Liver (tissue), 9 donors: ENCODE measurements around the gene TMBIM6. TPM values are rescaled to one million over a fixed set of nuclear protein-coding genes. Genes with fewer than 3 reads are reported as not detected.
A peak's percentile ranks its signal among the peaks of the same experiment; 100 is the strongest.
"Not testable (repeated sequence)": the region's sequence is repeated elsewhere in the genome, so short reads cannot be mapped to it uniquely, and the experiment has no call there.

Experiments used
- DNase-seq: peaks from one replicate; pipeline ENCODE4 v3.0.0-alpha.2; 2017; ENCODE audit warnings: low spot score
- H3K27ac ChIP-seq, 2 donors: one replicate each; pipeline ENCODE4 v1.7.0; 2013; ENCODE audit warnings: inconsistent platforms in 2 of 2, low read length in 2 of 2, control low read depth in 1 of 2, low read depth in 1 of 2, mild to moderate bottlenecking in 1 of 2
- H3K27me3 ChIP-seq, 4 donors: one replicate each; pipeline versions ENCODE4 v1.6.1 to v1.7.0; 2013; ENCODE audit warnings: low read length in 3 of 4, inconsistent platforms in 1 of 4, mild to moderate bottlenecking in 1 of 4, moderate library complexity in 1 of 4; ENCODE audit not compliant: control insufficient read depth in 4 of 4, insufficient read depth in 4 of 4
- H3K36me3 ChIP-seq, 4 donors: one replicate each; pipeline versions ENCODE4 v1.6.1 to v1.7.0; 2013; ENCODE audit warnings: low read length in 3 of 4, mild to moderate bottlenecking in 3 of 4, low read depth in 1 of 4, moderate library complexity in 1 of 4; ENCODE audit not compliant: control insufficient read depth in 4 of 4, insufficient read depth in 3 of 4
- H3K4me1 ChIP-seq, 4 donors: one replicate each; pipeline versions ENCODE4 v1.6.1 to v1.7.0; 2013; ENCODE audit warnings: low read length in 3 of 4, mild to moderate bottlenecking in 3 of 4, moderate library complexity in 1 of 4; ENCODE audit not compliant: control insufficient read depth in 4 of 4, insufficient read depth in 4 of 4
- H3K4me3 ChIP-seq, 3 donors: one replicate each; pipeline versions ENCODE4 v1.6.1 to v1.7.0; 2013; ENCODE audit warnings: low read length in 3 of 3, control low read depth in 1 of 3, low read depth in 1 of 3, mild to moderate bottlenecking in 1 of 3
- H3K9ac ChIP-seq, 2 donors: one replicate each; pipeline ENCODE4 v1.7.0; 2013; ENCODE audit warnings: low read length in 2 of 2, mild to moderate bottlenecking in 2 of 2, moderate library complexity in 2 of 2, control low read depth in 1 of 2, low read depth in 1 of 2
- H3K9me3 ChIP-seq, 4 donors: one replicate each; pipeline versions ENCODE4 v1.6.1 to v1.7.0; 2013; ENCODE audit warnings: low read length in 3 of 4; ENCODE audit not compliant: control insufficient read depth in 4 of 4
- FOXA1 ChIP-seq: IDR thresholded peaks from 2 replicates; pipeline ENCODE4 v1.6.1; 2016; ENCODE audit warnings: antibody characterized with exemption
- FOXA2 ChIP-seq: IDR thresholded peaks from 2 replicates; pipeline ENCODE4 v1.6.1; 2016; ENCODE audit warnings: antibody characterized with exemption
- GABPA ChIP-seq, 2 donors: IDR thresholded peaks in 1 of 2; conservative IDR thresholded peaks in 1 of 2; 2 replicates each; pipeline ENCODE4 v1.6.1; 2016; ENCODE audit warnings: antibody characterized with exemption in 2 of 2, mild to moderate bottlenecking in 1 of 2, moderate library complexity in 1 of 2
- HNF4G ChIP-seq: IDR thresholded peaks from 2 replicates; pipeline ENCODE4 v1.6.1; 2016; ENCODE audit warnings: antibody characterized with exemption
- JUND ChIP-seq, 2 donors: IDR thresholded peaks; 2 replicates each; pipeline ENCODE4 v1.6.1; 2016; ENCODE audit warnings: antibody characterized with exemption in 2 of 2
- NR2F2 ChIP-seq: IDR thresholded peaks from 2 replicates; pipeline ENCODE4 v1.6.1; 2016; ENCODE audit warnings: antibody characterized with exemption
- RAD21 ChIP-seq, 2 donors: IDR thresholded peaks; 2 replicates each; pipeline ENCODE4 v1.6.1; 2016; ENCODE audit warnings: antibody characterized with exemption in 2 of 2, mild to moderate bottlenecking in 2 of 2
- SP1 ChIP-seq: IDR thresholded peaks from 2 replicates; pipeline ENCODE4 v1.6.1; 2018; ENCODE audit warnings: antibody characterized with exemption, mild to moderate bottlenecking
- whole genome bisulfite sequencing: extraction: QIAGEN DNeasy Blood & Tissue Kit; methylation state at CpG from one replicate; pipeline ENCODE4 v1.1.7; 2013; 5-methylcytosine and 5-hydroxymethylcytosine counted together
- polyA plus RNA-seq, 2 donors: library from polyadenylated mRNA; stranded (reverse) in 1 of 2; unstranded in 1 of 2; fragments of 200-250 nt in 1 of 2; fragments of >200 nt in 1 of 2; fragmentation: Nextera tagmentation in 1 of 2; extraction: Ambion mirVana in 1 of 2; gene quantifications; one replicate each; pipeline versions ENCODE4 v1.2.1 to v1.2.3, GENCODE V29; 2013 to 2015
- total RNA-seq, 2 donors: library from RNA; depleted of rRNA; stranded (reverse); fragments of >200 nt; gene quantifications; one replicate each; pipeline ENCODE4 v1.2.3, GENCODE V29; 2014
- TF ChIP-seq, protein P1 (sequence below): IDR thresholded peaks from 2 replicates; pipeline ENCODE4 v1.6.1; 2016; ENCODE audit warnings: antibody characterized with exemption
- TF ChIP-seq, protein P2 (sequence below): IDR thresholded peaks from 2 replicates; pipeline ENCODE4 v1.6.1; 2016; ENCODE audit warnings: antibody characterized with exemption
- donor health status: healthy.
- donor health status: healthy.
- donor health status: healthy.
- donor health status: healthy.
- donor health status: healthy.

TMBIM6 gene
- total and polyA plus RNA-seq, 4 donors = 464 to 1,207 (median 713) TPM

DNA sequence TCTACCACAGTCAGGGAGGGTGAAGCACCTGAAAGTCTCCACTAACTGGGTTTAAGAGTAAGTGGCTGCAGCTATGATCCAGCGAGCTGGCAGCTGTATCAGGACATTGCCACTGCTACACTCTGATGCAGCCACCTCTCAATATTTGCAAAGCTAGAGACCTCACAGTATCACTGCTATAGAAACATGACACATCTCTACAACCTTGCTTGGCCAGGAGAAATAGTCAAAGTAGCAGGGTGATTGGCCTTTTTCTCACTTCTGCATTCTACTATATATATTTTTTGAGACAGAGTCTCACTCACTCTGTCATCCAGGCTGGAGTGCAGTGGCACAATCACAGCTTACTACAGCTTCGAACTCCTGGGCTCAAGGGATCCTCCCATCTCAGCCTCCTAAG lies 24.8 kb upstream of the TMBIM6 start (continued):
- TF ChIP-seq HNF4G (no peak), SP1 (no peak)

DNA sequence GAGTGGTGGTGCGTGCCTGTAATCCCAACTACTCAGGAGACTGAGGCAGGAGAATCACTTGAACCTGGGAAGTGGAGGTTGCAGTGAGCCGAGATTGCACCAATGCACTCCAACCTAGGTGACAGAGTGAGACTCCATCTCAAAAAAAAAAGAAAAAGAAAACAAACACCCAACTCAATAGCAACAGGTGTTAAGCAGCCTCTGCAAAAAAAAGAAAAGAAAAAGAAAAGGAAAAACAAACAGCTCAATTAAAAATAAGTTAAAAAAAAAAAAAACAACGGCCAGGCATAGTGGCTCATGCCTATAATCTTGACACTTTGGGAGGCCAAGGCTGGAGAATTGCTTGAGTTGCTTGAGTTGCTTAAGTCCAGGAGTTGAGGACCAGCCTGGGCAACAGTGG lies 23.6 kb upstream of the TMBIM6 start:
- 94% methylated on average over 3 of the region's 3 CpGs for WGBS
- not testable (repeated sequence) for H3K4me1 ChIP-seq, H3K36me3 ChIP-seq, H3K4me3 ChIP-seq, DNase-seq, H3K9me3 ChIP-seq, H3K9ac ChIP-seq, H3K27ac ChIP-seq, H3K27me3 ChIP-seq

DNA sequence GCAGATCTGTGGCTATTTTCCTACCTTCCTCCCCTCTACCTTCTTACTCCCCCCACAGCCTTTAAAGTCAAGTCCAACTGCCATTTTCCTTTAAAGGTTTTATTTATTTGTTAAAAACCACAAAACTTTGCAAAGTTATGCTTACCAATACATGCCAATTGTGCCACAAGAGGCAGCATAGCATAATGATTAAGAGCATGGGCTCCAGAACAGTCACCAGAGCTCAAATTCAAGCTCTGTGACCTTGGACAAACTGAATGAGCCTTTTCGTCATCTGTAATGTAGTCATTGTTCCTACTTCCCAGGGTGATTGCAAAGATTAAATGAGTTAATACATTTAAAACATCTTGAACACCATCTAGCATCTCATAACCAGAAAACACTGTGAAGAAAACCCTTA lies 21.1 kb upstream of the TMBIM6 start:
- Histone ChIP-seq H3K4me3 (no peak overlapping the region), H3K4me1 (no peaks in the 10 kb centered on the region), H3K27me3 (no peaks in the 10 kb centered on the region), H3K36me3 (no peaks in the 10 kb centered on the region), H3K27ac (no peak overlapping the region), H3K9ac (no peak overlapping the region), H3K9me3 (no peaks in the 10 kb centered on the region)
- WGBS = 25% methylated on average over 1 of the region's 1 CpG
- DNase-seq = no peak
- TF ChIP-seq RAD21 (IDR thresholded peaks at IDR 0.05) (peak; percentile 29 to 68), FOXA1 (no peak), FOXA2 (no peak)

DNA sequence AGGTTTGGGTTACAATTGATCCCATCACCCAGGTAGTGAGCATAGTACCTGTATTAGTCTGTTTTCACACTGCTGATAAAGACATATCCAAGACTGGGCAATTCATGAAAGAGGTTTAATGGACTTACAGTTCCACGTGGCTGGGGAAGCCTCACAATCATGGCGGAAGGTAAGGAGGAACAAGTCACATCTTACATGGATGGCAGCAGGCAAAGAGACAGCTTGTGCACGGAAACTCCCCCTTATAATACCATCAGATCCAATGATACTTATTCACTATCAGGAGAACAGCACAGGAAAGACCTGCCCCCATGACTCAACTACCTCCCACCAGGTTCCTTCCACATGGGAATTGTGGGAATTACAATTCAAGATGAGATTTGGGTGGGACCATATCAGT lies 20.0 kb upstream of the TMBIM6 start:
- H3K9ac ChIP-seq, H3K9me3 ChIP-seq, H3K4me1 ChIP-seq, H3K27me3 ChIP-seq, DNase-seq, H3K4me3 ChIP-seq, H3K36me3 ChIP-seq, H3K27ac ChIP-seq: not testable (repeated sequence)
- 88% methylated on average over 3 of the region's 3 CpGs for WGBS

DNA sequence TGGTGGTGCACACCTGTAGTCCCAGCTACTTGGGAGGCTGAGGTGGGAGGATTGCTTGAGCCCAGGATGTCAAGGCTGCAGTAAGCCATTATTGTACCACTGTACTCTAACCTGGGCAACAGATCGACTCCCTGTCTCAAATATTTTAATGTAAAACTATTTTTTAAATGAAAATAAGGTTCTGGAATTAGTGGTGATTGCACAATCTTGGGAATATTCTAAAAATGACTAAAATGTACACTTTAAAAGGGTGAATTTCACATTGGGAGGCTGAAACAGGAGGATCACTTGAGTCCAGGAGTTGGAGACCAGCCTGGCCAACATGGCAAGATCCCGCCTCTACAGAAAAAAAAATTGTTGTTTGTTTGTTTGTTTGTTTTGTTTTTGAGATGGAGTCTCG lies 12.9 kb upstream of the TMBIM6 start:
- 93% methylated on average over 3 of the region's 3 CpGs for WGBS
- Histone ChIP-seq H3K36me3 (no peaks in the 10 kb centered on the region), H3K9me3 (no peaks in the 10 kb centered on the region), H3K27ac (no peak overlapping the region), H3K4me1 (no peaks in the 10 kb centered on the region), H3K9ac (no peak overlapping the region), H3K4me3 (no peak overlapping the region), H3K27me3 (no peaks in the 10 kb centered on the region)
- DNase-seq = no peak
- TF ChIP-seq, protein P1, sequence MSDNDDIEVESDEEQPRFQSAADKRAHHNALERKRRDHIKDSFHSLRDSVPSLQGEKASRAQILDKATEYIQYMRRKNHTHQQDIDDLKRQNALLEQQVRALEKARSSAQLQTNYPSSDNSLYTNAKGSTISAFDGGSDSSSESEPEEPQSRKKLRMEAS = no peak

DNA sequence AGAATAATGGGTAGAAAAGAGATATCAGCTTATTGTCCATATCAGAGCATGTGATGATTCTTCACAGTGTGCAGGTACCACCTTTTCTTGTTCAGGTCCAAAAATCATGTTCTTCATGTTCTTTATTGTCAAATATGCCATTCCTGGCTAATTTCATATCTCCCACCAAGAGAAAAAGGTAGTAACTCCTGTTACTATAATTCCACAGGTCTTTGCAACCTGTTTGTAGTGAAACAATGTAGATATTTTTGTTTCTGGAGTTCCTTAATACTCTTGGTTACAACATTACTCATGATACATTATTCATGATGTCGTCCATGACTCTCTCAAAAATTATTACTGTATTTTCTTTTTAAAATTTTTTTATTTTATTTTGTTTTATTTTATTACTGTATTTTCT lies 11.3 kb upstream of the TMBIM6 start:
- DNase-seq = no peak
- Histone ChIP-seq H3K9ac (no peak overlapping the region), H3K4me3 (no peak overlapping the region), H3K27me3 (no peaks in the 10 kb centered on the region), H3K27ac (no peak overlapping the region), H3K4me1 (no peaks in the 10 kb centered on the region), H3K9me3 (no peaks in the 10 kb centered on the region), H3K36me3 (no peaks in the 10 kb centered on the region)
- TF ChIP-seq JUND (IDR thresholded peaks at IDR 0.05) (no peak), FOXA1 (no peak), RAD21 (IDR thresholded peaks at IDR 0.05) (no peak), NR2F2 (no peak), GABPA (IDR thresholded peaks at IDR 0.05 in 1 of 2, conservative IDR thresholded peaks at IDR 0.05 in 1 of 2) (no peak), HNF4G (no peak)
- TF ChIP-seq, protein P2, sequence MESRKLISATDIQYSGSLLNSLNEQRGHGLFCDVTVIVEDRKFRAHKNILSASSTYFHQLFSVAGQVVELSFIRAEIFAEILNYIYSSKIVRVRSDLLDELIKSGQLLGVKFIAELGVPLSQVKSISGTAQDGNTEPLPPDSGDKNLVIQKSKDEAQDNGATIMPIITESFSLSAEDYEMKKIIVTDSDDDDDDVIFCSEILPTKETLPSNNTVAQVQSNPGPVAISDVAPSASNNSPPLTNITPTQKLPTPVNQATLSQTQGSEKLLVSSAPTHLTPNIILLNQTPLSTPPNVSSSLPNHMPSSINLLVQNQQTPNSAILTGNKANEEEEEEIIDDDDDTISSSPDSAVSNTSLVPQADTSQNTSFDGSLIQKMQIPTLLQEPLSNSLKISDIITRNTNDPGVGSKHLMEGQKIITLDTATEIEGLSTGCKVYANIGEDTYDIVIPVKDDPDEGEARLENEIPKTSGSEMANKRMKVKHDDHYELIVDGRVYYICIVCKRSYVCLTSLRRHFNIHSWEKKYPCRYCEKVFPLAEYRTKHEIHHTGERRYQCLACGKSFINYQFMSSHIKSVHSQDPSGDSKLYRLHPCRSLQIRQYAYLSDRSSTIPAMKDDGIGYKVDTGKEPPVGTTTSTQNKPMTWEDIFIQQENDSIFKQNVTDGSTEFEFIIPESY = no peak
- WGBS = 80% methylated on average over 1 of the region's 1 CpG
